IPS DF 6.9 (cell line): Measurements from ENCODE around the gene PTPRD.

Experiments
- DNase-seq: peaks from one replicate; pipeline ENCODE4 v3.0.0-alpha.2; 2013; ENCODE audit warnings: low read depth, low spot score
- H3K27ac ChIP-seq: one replicate; pipeline ENCODE4 v1.5.1; 2013; ENCODE audit warnings: low read length, control low read depth
- H3K27me3 ChIP-seq: 2 replicates; pipeline ENCODE4 v1.6.1; 2013; ENCODE audit warnings: mild to moderate bottlenecking, low read length; ENCODE audit not compliant: control insufficient read depth, insufficient read depth
- H3K36me3 ChIP-seq: 2 replicates; pipeline ENCODE4 v1.6.1; 2013; ENCODE audit warnings: low read length; ENCODE audit not compliant: control insufficient read depth, insufficient read depth
- H3K4me1 ChIP-seq: 2 replicates; pipeline ENCODE4 v1.6.1; 2013; ENCODE audit warnings: low read length; ENCODE audit not compliant: control insufficient read depth, insufficient read depth
- H3K4me3 ChIP-seq: 2 replicates; pipeline ENCODE4 v1.5.1; 2013; ENCODE audit warnings: mild to moderate bottlenecking, low read length
- H3K9me3 ChIP-seq: 2 replicates; pipeline ENCODE4 v1.6.1; 2013; ENCODE audit warnings: low read length, inconsistent platforms; ENCODE audit not compliant: control insufficient read depth, insufficient read depth
- WGBS: extraction: QIAGEN DNeasy Blood & Tissue Kit; methylation state at CpG from one replicate; pipeline ENCODE4 v1.1.7; 2013; ENCODE audit warnings: mixed read lengths, missing lambda C conversion rate; ENCODE audit not compliant: insufficient read length, insufficient coverage; 5-methylcytosine and 5-hydroxymethylcytosine counted together

Gene PTPRD

DNA sequence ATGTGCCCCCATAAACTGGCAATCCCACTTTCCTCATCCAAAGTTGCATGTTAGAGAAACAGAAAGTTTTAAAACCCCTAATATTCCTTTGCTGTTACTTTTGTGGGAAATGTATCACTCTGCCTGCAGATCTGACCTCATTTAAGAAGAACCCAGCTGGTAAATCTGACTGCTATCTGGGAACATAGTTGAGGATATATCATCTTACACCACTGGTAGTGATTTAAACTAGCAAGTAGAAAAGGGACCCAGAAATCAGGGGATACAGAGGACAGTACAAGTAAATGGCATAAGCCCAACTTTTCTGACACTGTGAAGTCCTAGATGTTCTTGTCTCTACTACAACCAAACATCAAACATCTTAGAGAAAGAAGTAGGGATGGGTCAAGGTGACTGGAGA lies 1752.7 kb downstream of the PTPRD start:
- H3K4me1 ChIP-seq = peaks cover 2% of the 10 kb centered on the region; the same call in 1 of the 2 replicates
- H3K9me3 ChIP-seq = no peaks in the 10 kb centered on the region
- no peak overlapping the region for H3K27ac ChIP-seq
- no peak for DNase-seq
- H3K36me3 ChIP-seq = no peaks in the 10 kb centered on the region
- no peak overlapping the region for H3K4me3 ChIP-seq
- H3K27me3 ChIP-seq = no peaks in the 10 kb centered on the region

DNA sequence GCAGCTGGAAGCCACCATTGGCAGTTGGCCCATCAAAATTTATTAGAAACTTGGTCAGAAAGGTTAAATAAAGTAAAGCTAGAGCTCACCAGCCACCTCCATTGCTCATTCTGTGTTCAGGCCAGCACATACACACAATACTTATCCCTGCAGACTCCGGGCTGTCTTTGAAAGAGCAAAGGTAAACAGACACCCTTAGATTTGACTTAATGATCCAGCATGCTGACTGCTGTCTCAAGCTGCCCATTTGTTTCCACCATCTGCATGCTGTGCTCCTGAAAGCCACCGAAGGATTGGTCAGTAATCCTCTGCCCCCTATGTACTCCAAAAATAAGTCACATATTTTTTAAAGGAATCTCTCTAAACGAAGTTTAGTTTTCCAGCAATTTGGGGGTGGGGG lies 1753.4 kb downstream of the PTPRD start:
- no peak for DNase-seq
- Histone ChIP-seq H3K27me3 (no peaks in the 10 kb centered on the region), H3K36me3 (no peaks in the 10 kb centered on the region), H3K27ac (no peak overlapping the region), H3K9me3 (no peaks in the 10 kb centered on the region), H3K4me3 (no peak overlapping the region), H3K4me1 (peaks cover 2% of the 10 kb centered on the region; the same call in 1 of the 2 replicates)
- WGBS = no CpG with 5 or more reads among the region's 3 CpGs

DNA sequence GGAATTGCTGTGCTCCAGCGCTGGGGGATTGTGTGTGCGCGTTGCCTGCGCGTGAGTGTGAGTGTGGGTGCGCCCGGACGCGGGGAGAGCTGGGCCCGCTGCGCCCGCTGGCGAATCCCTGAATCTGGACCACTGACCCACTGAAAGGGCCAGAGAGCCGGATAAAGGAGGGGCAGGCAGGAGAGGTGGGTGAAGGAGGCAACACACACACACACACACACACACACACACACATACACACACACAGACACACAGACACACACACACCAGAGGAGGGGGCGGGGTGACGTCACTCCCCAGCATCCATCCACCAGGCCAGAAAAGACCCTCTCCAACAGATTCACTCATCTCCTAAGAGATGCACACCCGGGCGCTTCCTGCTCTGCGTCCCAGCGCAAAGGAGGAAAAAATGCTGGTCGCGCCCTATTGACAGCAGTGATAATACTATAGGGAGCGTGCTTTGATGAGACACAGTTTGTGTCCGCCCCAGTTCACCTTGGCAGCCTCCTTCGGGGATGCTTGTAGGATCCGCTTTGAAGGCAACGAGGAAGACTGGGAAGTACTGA lies 1754.1 kb downstream of the PTPRD start:
- no peak for DNase-seq
- Histone ChIP-seq H3K36me3 (no peaks in the 10 kb centered on the region), H3K27me3 (no peaks in the 10 kb centered on the region), H3K4me3 (peak overlapping the region; percentile 80; the same call in 1 of the 2 replicates), H3K27ac (no peak overlapping the region), H3K9me3 (no peaks in the 10 kb centered on the region), H3K4me1 (peaks cover 2% of the 10 kb centered on the region; the same call in 1 of the 2 replicates)
- WGBS = no CpG with 5 or more reads among the region's 27 CpGs

DNA sequence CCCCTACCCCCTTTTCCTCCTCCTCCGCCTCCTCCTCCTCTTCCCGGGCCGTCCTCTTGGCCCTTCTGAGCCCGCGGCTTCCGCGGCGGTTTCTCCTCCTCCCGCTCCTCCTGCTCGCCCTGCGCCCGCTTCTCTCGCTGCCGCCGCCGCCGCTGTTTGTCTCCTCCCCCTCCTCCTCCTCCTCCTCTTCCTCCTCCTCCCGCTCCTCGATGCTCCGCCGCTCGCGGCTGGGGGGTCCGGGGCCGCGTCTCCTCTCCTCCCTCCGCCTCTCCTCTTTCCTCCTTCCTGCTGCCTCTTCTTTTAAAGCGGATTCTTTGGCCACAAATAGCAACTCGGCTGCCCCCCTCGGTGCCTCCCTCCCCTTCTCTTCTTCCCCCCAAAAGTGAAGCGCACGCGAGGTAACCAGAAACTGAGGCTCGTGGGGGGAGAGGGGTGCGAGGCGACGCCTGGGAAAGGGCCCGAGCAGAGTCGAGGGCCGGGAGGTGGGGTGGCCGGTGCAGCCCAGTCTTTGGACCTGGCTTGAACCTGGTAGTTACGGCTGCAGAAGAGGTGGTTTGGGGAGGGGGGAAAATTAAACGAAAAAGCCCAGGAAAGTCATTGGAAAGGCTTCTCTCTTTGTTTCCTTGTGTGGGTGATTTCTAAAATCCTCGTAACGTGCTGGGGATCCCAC lies 1754.7 kb downstream of the PTPRD start:
- peak overlapping the region; percentile 80; the same call in 1 of the 2 replicates for H3K4me3 ChIP-seq
- no peaks in the 10 kb centered on the region for H3K36me3 ChIP-seq
- H3K27ac ChIP-seq = no peak overlapping the region
- DNase-seq = no peak
- no peaks in the 10 kb centered on the region for H3K27me3 ChIP-seq
- no CpG with 5 or more reads among the region's 45 CpGs for WGBS
- H3K9me3 ChIP-seq = no peaks in the 10 kb centered on the region
- H3K4me1 ChIP-seq = peaks cover 2% of the 10 kb centered on the region; the same call in 1 of the 2 replicates

DNA sequence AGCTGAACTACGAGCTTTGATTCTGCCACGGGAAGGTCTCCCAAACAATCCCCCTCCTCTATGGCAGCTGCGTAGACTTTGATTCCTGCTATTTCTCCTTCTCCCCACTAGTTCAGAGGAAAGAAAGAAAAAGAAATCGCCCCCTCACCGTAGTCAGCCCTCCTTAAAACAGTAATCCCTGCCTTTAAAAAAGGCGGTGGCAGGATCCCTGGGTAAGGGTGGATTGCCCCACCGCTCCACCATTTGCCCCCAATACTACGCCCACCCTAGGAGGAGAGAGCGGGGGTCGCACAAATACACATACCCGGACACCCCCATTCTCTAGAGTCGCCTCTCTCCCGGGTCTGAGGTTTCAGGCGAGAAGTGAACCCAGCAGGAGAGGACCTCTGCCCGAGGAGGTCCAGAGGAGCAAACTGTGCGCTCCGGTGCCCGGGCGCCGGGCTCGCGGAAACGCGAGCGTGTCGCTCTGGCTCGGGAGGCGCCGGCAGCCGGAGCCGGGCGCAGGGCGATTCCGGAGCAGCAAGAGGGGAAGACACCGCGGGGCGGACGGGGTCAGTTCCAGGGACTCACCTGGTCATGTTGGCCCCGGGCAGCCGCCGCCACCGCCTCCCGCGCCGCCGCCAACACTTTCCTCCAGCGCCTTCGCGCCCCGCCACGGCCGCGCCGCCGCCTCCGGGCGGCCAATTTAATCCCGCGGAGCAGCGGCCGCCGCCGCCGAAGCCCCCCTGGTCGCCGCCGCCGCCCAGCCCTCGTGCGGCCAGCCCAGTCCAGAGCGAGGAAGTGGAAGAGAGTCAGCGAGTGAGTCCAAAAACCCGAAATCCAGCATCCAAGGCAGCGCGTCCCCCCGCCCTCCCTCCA lies 1755.5 kb downstream of the PTPRD start:
- H3K27me3 ChIP-seq = no peaks in the 10 kb centered on the region
- peaks cover 2% of the 10 kb centered on the region; the same call in 1 of the 2 replicates for H3K4me1 ChIP-seq
- DNase-seq = no peak
- no peak overlapping the region for H3K27ac ChIP-seq
- H3K4me3 ChIP-seq = peak overlapping the region; percentile 80
- WGBS = no CpG with 5 or more reads among the region's 76 CpGs
- H3K9me3 ChIP-seq = no peaks in the 10 kb centered on the region
- H3K36me3 ChIP-seq = no peaks in the 10 kb centered on the region

DNA sequence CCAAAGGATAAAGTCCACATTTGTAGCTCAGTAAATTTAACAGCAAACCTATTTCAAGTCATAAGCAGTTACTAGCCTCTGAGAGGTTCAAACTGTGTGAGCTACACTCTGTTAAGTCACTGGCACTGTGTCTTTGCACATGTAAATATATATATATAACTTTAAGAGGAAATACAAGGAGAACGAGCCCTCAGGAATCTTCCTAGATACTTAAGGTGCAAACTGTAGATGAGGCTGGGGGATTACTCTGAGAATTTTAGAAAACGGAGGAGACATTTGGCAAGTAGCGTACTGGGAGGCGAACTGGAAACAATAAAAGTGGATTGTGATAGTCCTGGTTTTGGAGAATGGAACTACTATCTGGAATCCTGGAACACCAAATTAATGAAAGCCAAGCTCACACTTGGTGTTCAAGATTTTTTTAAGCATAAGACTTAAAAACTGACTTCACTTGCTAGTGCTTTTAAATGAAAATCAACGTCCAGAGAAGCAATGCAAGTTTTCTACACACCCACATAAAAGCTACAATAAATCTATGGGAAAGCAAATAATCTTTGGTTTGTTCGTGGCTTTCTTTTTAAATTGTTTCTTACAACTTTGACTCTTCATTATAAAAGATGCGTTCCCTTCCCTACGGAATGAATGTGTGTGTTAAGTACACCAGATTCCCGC lies 1756.3 kb downstream of the PTPRD start:
- no CpG with 5 or more reads among the region's 9 CpGs for WGBS
- DNase-seq = no peak

DNA sequence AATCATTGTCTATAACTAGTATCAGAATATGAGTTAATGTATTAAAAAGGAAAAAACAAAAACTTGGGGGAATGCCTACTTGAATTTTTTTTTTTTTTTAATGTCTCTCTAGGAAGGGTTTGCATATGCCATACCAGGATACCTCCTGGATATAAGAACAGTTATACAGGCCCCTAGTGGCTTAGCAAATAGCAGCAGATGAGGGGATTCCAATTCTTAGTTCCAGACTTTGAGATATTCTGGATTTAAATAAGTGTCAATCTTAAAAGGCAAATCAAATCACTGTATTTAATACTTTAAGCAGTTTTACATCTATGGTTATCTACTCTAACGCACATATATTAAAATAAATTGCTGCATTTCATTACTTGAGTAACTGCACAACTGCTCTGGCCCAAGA lies 1757.8 kb downstream of the PTPRD start:
- no CpG with 5 or more reads among the region's 1 CpG for WGBS
- no peaks in the 10 kb centered on the region for H3K27me3 ChIP-seq
- peaks cover 2% of the 10 kb centered on the region; the same call in 1 of the 2 replicates for H3K4me1 ChIP-seq
- H3K36me3 ChIP-seq = no peaks in the 10 kb centered on the region
- no peak overlapping the region for H3K4me3 ChIP-seq
- no peaks in the 10 kb centered on the region for H3K9me3 ChIP-seq
- no peak overlapping the region for H3K27ac ChIP-seq
- DNase-seq = no peak

More for the DNA sequence above, 1756.3 kb downstream of the PTPRD start:
- H3K27ac ChIP-seq = no peak overlapping the region
- H3K9me3 ChIP-seq = no peaks in the 10 kb centered on the region
- H3K36me3 ChIP-seq = no peaks in the 10 kb centered on the region
- peak overlapping the region; percentile 80; the same call in 1 of the 2 replicates for H3K4me3 ChIP-seq
- peaks cover 2% of the 10 kb centered on the region; the same call in 1 of the 2 replicates for H3K4me1 ChIP-seq
- H3K27me3 ChIP-seq = no peaks in the 10 kb centered on the region

DNA sequence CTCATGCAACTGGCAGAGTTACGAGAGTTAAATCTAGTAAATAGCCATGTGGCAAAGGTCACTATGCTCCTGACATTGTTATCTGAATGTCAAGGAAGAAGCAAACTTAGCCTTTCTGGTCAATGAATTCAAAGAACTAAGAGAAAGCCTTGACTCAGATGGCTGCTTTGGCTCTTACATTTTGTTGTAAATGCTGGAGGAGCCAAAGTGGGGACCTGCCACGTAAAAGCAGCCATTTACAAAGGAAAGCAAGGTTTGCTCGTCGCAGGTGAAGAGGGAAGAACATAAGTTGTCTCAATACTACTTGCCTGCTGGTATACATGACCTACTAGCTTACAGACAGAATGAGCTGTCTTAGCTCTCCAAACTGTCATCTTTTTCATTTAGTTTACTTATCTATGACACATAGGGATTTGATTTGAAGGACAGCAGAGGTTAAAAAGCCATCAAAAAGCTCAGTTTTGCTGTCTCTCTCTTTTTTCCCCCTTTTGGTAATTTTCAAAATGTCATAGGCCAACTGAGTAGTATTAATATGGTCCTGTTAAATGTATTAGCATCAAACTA lies 1760.4 kb downstream of the PTPRD start:
- Histone ChIP-seq H3K36me3 (no peaks in the 10 kb centered on the region), H3K27ac (no peak overlapping the region), H3K9me3 (no peaks in the 10 kb centered on the region), H3K27me3 (no peaks in the 10 kb centered on the region), H3K4me1 (no peaks in the 10 kb centered on the region; the same call in 1 of the 2 replicates), H3K4me3 (no peak overlapping the region)
- no peak for DNase-seq
- no CpG with 5 or more reads among the region's 4 CpGs for WGBS

DNA sequence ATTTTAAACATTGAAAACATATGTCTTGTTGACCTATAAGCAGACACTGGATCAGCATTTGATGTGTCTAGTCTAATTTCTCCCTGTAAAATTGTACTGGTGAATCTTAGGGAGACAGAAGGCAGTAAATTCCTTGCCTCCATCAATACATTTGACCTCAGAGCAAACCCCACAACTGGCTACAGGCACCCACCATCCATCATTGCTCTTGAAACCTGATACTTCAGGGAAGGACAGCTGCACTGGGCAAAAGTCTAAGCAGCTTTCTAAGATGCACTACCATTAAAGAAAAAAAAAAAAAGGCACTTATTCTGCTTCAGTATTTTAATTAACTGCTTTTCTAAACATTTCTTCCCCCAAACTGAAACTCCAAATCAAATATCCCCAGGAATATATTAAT lies 1761.9 kb downstream of the PTPRD start:
- Histone ChIP-seq H3K4me1 (no peaks in the 10 kb centered on the region; the same call in 1 of the 2 replicates), H3K4me3 (no peak overlapping the region), H3K27ac (no peak overlapping the region), H3K27me3 (no peaks in the 10 kb centered on the region), H3K9me3 (no peaks in the 10 kb centered on the region), H3K36me3 (no peaks in the 10 kb centered on the region)
- no peak for DNase-seq

DNA sequence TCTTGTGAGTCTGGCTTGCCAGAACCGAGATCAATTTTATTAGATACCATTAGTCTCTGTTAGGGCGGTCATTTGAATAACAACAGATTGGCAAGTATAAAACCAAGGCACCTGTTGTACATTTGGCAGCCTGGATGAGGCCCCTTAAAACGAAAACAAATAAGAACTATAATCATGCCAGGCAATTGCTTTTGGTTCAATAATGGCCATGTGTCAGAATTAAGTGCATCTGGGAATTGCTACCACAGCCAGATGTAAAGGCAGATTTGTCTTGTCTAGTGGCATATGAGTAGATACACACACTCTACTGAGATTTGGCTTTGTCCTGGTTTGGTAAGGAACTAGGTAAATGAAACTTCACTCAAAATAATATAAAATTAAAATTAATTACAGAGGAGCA lies 1767.0 kb downstream of the PTPRD start:
- H3K9me3 ChIP-seq = no peaks in the 10 kb centered on the region
- no peaks in the 10 kb centered on the region for H3K4me1 ChIP-seq
- H3K36me3 ChIP-seq = no peaks in the 10 kb centered on the region
- no peak for DNase-seq
- no peak overlapping the region for H3K4me3 ChIP-seq
- H3K27me3 ChIP-seq = no peaks in the 10 kb centered on the region
- WGBS = no CpG with 5 or more reads among the region's 3 CpGs
- no peak overlapping the region for H3K27ac ChIP-seq
